ENCODE results near the gene MYBPHL. TPM values are rescaled to one million over a fixed set of nuclear protein-coding genes. Genes with fewer than 3 reads are reported as not detected.

The MYBPHL gene
- total RNA-seq, 2 donors from 2014 or later = not detected

DNA sequence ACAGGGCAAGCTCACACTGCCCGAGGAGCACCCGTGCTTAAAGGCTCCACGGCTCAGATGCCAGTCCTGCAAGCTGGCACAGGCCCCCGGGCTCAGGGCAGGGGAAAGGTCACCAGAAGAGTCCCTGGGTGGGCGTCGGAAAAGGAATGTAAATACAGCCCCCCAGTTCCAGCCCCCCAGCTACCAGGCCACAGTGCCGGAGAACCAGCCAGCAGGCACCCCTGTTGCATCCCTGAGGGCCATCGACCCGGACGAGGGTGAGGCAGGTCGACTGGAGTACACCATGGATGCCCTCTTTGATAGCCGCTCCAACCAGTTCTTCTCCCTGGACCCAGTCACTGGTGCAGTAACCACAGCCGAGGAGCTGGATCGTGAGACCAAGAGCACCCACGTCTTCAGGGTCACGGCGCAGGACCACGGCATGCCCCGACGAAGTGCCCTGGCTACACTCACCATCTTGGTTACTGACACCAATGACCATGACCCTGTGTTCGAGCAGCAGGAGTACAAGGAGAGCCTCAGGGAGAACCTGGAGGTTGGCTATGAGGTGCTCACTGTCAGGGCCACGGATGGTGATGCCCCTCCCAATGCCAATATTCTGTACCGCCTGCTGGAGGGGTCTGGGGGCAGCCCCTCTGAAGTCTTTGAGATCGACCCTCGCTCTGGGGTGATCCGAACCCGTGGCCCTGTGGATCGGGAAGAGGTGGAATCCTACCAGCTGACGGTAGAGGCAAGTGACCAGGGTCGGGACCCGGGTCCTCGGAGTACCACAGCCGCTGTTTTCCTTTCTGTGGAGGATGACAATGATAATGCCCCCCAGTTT lies 56.1 kb downstream of the MYBPHL start:
- Histone ChIP-seq H3K9ac (ENCODE audit: extremely low read depth, low read length, poor library complexity, severe bottlenecking) (no peak overlapping the region), H3K4me3 (ENCODE audit: low read length) (peak overlapping the region; percentile 65), H3K4me1 (ENCODE audit: control insufficient read depth, insufficient read depth, low read length) (peaks cover 15% of the 10 kb centered on the region), H3K36me3 (ENCODE audit: control insufficient read depth, insufficient read depth, low read length) (no peaks in the 10 kb centered on the region), H3K27me3 (ENCODE audit: control insufficient read depth, insufficient read depth, low read length, poor library complexity, severe bottlenecking) (peaks cover 24% of the 10 kb centered on the region), H3K27ac (ENCODE audit: low read depth, low read length) (no peak overlapping the region), H3K9me3 (ENCODE audit: control insufficient read depth, low read length) (no peaks in the 10 kb centered on the region)
- H3K4me3 Mint-ChIP-seq = peak overlapping the region; percentile 54
- no peaks in the 10 kb centered on the region for H3K9me3 Mint-ChIP-seq
- TF ChIP-seq, protein P1, sequence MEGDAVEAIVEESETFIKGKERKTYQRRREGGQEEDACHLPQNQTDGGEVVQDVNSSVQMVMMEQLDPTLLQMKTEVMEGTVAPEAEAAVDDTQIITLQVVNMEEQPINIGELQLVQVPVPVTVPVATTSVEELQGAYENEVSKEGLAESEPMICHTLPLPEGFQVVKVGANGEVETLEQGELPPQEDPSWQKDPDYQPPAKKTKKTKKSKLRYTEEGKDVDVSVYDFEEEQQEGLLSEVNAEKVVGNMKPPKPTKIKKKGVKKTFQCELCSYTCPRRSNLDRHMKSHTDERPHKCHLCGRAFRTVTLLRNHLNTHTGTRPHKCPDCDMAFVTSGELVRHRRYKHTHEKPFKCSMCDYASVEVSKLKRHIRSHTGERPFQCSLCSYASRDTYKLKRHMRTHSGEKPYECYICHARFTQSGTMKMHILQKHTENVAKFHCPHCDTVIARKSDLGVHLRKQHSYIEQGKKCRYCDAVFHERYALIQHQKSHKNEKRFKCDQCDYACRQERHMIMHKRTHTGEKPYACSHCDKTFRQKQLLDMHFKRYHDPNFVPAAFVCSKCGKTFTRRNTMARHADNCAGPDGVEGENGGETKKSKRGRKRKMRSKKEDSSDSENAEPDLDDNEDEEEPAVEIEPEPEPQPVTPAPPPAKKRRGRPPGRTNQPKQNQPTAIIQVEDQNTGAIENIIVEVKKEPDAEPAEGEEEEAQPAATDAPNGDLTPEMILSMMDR (conservative IDR thresholded peaks at IDR 0.05) = no peak
- no peaks in the 10 kb centered on the region for H3K36me3 Mint-ChIP-seq (ENCODE audit: low read depth)
- DNase-seq = no peak
- WGBS, 2 experiments (ENCODE audit: insufficient coverage in 1 of 2, insufficient read length in 1 of 2) = 94 to 95% methylated on average over 26 to 33 of the region's 33 CpGs
- H3K4me1 Mint-ChIP-seq = peaks cover 16% of the 10 kb centered on the region
- H3K27me3 Mint-ChIP-seq (ENCODE audit: insufficient read depth) = peaks cover 40% of the 10 kb centered on the region
- H3K27ac Mint-ChIP-seq = no peak overlapping the region

DNA sequence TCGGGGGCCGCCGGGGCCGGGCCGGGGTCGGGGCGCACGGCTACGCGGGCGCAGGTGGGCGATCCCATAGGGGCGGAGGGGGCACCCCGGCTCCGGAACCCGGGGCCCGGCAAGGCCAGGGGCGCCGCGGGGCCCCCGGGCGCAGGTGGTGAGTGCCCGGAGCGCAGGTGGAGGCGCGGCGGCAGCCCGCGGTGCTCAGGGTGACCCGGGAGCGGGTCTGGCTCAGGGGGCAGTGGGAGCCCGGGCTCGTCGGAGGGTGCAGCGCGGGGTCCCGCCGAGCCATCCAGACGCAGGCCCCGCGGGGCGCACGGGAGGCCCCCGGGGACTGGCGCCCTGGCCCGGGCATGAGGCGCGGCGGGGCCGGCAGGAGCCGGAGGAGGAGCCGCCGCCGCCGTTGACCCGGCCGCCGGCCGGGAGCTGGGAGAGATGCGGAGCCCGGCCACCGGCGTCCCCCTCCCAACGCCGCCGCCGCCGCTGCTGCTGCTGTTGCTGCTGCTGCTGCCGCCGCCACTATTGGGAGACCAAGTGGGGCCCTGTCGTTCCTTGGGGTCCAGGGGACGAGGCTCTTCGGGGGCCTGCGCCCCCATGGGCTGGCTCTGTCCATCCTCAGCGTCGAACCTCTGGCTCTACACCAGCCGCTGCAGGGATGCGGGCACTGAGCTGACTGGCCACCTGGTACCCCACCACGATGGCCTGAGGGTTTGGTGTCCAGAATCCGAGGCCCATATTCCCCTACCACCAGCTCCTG lies 57.0 kb downstream of the MYBPHL start:
- 4 to 8% methylated on average over 18 to 80 of the region's 80 CpGs for WGBS, 2 experiments (ENCODE audit: insufficient coverage in 1 of 2, insufficient read length in 1 of 2)
- Mint-ChIP-seq H3K27ac (no peak overlapping the region), H3K9me3 (no peaks in the 10 kb centered on the region), H3K36me3 (ENCODE audit: low read depth) (no peaks in the 10 kb centered on the region), H3K4me1 (peaks cover 12% of the 10 kb centered on the region), H3K27me3 (ENCODE audit: insufficient read depth) (peaks cover 40% of the 10 kb centered on the region), H3K4me3 (peak overlapping the region; percentile 54)
- H3K27me3 ChIP-seq (ENCODE audit: control insufficient read depth, insufficient read depth, low read length, poor library complexity, severe bottlenecking) = peaks cover 24% of the 10 kb centered on the region
- DNase-seq = peak; percentile 71
- no peaks in the 10 kb centered on the region for H3K9me3 ChIP-seq (ENCODE audit: control insufficient read depth, low read length)
- H3K9ac ChIP-seq (ENCODE audit: extremely low read depth, low read length, poor library complexity, severe bottlenecking) = no peak overlapping the region
- H3K4me3 ChIP-seq (ENCODE audit: low read length) = peak overlapping the region; percentile 65
- TF ChIP-seq, protein P1 (conservative IDR thresholded peaks at IDR 0.05) = no peak
- H3K36me3 ChIP-seq (ENCODE audit: control insufficient read depth, insufficient read depth, low read length) = no peaks in the 10 kb centered on the region
- peak overlapping the region; percentile 32 for H3K27ac ChIP-seq (ENCODE audit: low read depth, low read length)
- H3K4me1 ChIP-seq (ENCODE audit: control insufficient read depth, insufficient read depth, low read length) = peaks cover 14% of the 10 kb centered on the region

DNA sequence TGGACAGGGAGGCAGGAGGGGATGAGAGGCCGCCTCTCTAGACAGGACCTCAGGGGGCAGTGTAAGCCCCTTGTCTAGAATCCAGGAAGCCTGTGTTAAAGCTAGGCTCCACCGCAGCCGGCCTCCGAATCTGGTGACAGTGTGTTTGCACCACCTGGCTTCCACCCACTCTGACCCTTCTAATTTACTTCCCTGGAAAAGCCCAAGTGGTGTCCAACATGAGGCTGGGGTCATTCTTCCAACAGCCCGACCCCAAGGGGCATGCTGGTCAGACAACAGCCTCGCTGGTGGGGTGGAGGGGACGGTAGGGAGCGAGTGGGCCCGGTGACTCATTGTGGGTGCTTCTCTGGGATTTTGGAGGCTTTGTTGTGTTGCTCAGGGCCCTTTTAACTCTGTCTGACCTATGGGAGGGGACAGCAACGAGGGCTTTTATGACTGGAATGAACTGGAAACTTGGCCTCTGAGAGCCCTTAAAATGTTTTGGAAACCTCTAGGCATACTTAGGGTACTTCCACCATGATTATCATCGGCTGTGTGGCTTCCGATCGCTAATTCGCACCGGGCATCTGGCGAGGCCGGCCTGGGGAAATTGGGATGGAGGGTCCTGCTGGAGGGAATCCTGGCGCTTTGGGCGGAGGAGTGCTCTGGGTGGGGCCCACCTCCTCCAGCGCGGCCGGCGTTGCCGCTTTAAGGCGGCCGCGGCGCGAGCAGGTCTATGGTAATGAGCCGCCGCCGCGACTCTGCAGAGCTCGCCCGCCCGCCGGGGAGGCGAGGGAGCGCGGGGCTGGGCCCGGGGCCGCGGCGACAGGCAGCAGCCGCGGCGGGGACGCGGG lies 57.8 kb downstream of the MYBPHL start, which contains the start of gene CELSR2:
TSS of gene CELSR2 (plus strand) at position 743 of the 833 bp plus-strand sequence. CDS start 541 bp downstream, outside the sequence.
- Mint-ChIP-seq H3K9me3 (no peaks in the 10 kb centered on the region), H3K36me3 (ENCODE audit: low read depth) (no peaks in the 10 kb centered on the region), H3K4me1 (peaks cover 8% of the 10 kb centered on the region), H3K27me3 (ENCODE audit: insufficient read depth) (peaks cover 42% of the 10 kb centered on the region), H3K4me3 (peak within 1 kb of the TSS; percentile 54), H3K27ac (no peak within 1 kb of the TSS)
- TF ChIP-seq, protein P1 (conservative IDR thresholded peaks at IDR 0.05) = peak; percentile 50
- peak; percentile 91 for DNase-seq
- Histone ChIP-seq H3K9me3 (ENCODE audit: control insufficient read depth, low read length) (no peaks in the 10 kb centered on the region), H3K27me3 (ENCODE audit: control insufficient read depth, insufficient read depth, low read length, poor library complexity, severe bottlenecking) (peaks cover 24% of the 10 kb centered on the region), H3K4me1 (ENCODE audit: control insufficient read depth, insufficient read depth, low read length) (peaks cover 6% of the 10 kb centered on the region), H3K27ac (ENCODE audit: low read depth, low read length) (peak within 1 kb of the TSS; percentile 32), H3K4me3 (ENCODE audit: low read length) (peak within 1 kb of the TSS; percentile 65), H3K36me3 (ENCODE audit: control insufficient read depth, insufficient read depth, low read length) (no peaks in the 10 kb centered on the region), H3K9ac (ENCODE audit: extremely low read depth, low read length, poor library complexity, severe bottlenecking) (no peak within 1 kb of the TSS)
- 13 to 24% methylated on average over 10 to 49 of the region's 49 CpGs for WGBS, 2 experiments (ENCODE audit: insufficient coverage in 1 of 2, insufficient read length in 1 of 2)

Data from endodermal cell (in vitro differentiated cells).